Endothelial cell of umbilical vein (primary cell): ENCODE measurements around the gene IL5RA. TPM values are rescaled to one million over a fixed set of nuclear protein-coding genes. Genes with fewer than 3 reads are reported as not detected.

Experiments
- BruUV-seq: library from RNA; stranded (reverse); fragments of 400-500 nt; replicated peaks from 2 replicates; lab custom pipeline; 2021; lab: Mats Ljungman, UMichigan
- CTCF ChIA-PET: fragments of 300-600, 350-600 bp; sonication (Branson Sonifier 250); formaldehyde crosslinking; loops from one replicate; lab custom pipeline; 2021; ENCODE audit warnings: antibody characterized with exemption, inconsistent platforms; lab: Charles Lee
- POLR2A ChIA-PET: fragments of 300-600, 350-600 bp; sonication (Branson Sonifier 250); formaldehyde crosslinking; loops from one replicate; lab custom pipeline; 2021; ENCODE audit warnings: antibody characterized with exemption, inconsistent platforms; lab: Charles Lee
- DNase-seq: peaks from one replicate; pipeline ENCODE4 v3.0.0-alpha.2; 2011; ENCODE audit warnings: low read depth, low spot score
- FAIRE-seq: peaks from 2 replicates; lab custom pipeline; 2011; peaks lifted over from hg19 to GRCh38; lab: Jason Lieb, UNC
- H2AFZ ChIP-seq: 2 replicates; pipeline ENCODE4 v1.6.0; 2012; ENCODE audit warnings: low read depth, low read length, control low read depth, inconsistent platforms
- H3K27ac ChIP-seq: 2 replicates; pipeline ENCODE4 v1.5.1; 2011; ENCODE audit warnings: low read depth, mild to moderate bottlenecking, control low read depth, low read length, moderate library complexity; ENCODE audit not compliant: insufficient read depth
- H3K27me3 ChIP-seq, 2 experiments: 2 replicates each; pipeline versions ENCODE4 v1.6.0 to v1.6.1; 2011; ENCODE audit warnings: low read length in 2 of 2, mixed read lengths in 1 of 2; ENCODE audit not compliant: control insufficient read depth in 2 of 2, insufficient read depth in 2 of 2
- H3K36me3 ChIP-seq, 2 experiments: 2 replicates in 1 of 2; 3 replicates in 1 of 2; pipeline ENCODE4 v1.5.1; 2011; ENCODE audit warnings: low read length in 2 of 2, mild to moderate bottlenecking in 1 of 2, moderate library complexity in 1 of 2; ENCODE audit not compliant: control insufficient read depth in 2 of 2, insufficient read depth in 2 of 2; ENCODE audit errors: extremely low read depth in 1 of 2
- H3K4me1 ChIP-seq: 3 replicates; pipeline ENCODE4 v1.5.1; 2011; ENCODE audit warnings: mild to moderate bottlenecking, low read length; ENCODE audit not compliant: control insufficient read depth, insufficient read depth; ENCODE audit errors: extremely low read depth
- H3K4me2 ChIP-seq: 2 replicates; pipeline ENCODE4 v1.6.1; 2011; ENCODE audit warnings: low read length, control low read depth, mixed read lengths; ENCODE audit not compliant: insufficient read depth
- H3K4me3 ChIP-seq, 3 experiments: fragments of 200-600 bp in 1 of 3; sonication (generic), shearing (Covaris generic) in 1 of 3; replicated peaks in 1 of 3; 2 replicates each; pipeline ENCODE4 v1.5.1; 2011 to 2016; ENCODE audit warnings: control low read depth in 3 of 3, low read length in 3 of 3, mild to moderate bottlenecking in 2 of 3, inconsistent platforms in 1 of 3, low read depth in 1 of 3, moderate library complexity in 1 of 3; ENCODE audit not compliant: insufficient read depth in 1 of 3
- H3K79me2 ChIP-seq: 2 replicates; pipeline ENCODE4 v1.6.0; 2012; ENCODE audit warnings: low read length, inconsistent platforms; ENCODE audit not compliant: control insufficient read depth, insufficient read depth
- H3K9ac ChIP-seq: replicated peaks from 2 replicates; pipeline ENCODE3; 2011; ENCODE audit warnings: low read length, control low read depth; ENCODE audit not compliant: insufficient read depth; ENCODE audit errors: extremely low read depth
- H3K9me1 ChIP-seq: replicated peaks from 3 replicates; pipeline ENCODE4 v1.6.0; 2011; ENCODE audit warnings: mild to moderate bottlenecking, low read length; ENCODE audit not compliant: control insufficient read depth, insufficient read depth; ENCODE audit errors: extremely low read depth
- H3K9me3 ChIP-seq: replicated peaks from 2 replicates; pipeline ENCODE4 v1.5.1; 2012; ENCODE audit warnings: low read length, inconsistent platforms; ENCODE audit not compliant: control insufficient read depth, insufficient read depth
- H4K20me1 ChIP-seq: replicated peaks from 2 replicates; pipeline ENCODE3; 2011; ENCODE audit warnings: mild to moderate bottlenecking, low read length; ENCODE audit not compliant: control insufficient read depth, insufficient read depth; ENCODE audit errors: extremely low read depth
- CTCF ChIP-seq, 2 donors: IDR thresholded peaks; 1 replicate in 1 of 2; 2 replicates in 1 of 2; pipeline ENCODE4 v1.5.1; 2011; ENCODE audit warnings: low read length in 2 of 2, mild to moderate bottlenecking in 2 of 2, moderate library complexity in 2 of 2, control low read depth in 1 of 2, inconsistent platforms in 1 of 2, low read depth in 1 of 2; ENCODE audit not compliant: insufficient read depth in 1 of 2; ENCODE audit errors: extremely low read depth in 1 of 2
- FOS ChIP-seq: IDR thresholded peaks from 2 replicates; pipeline ENCODE4 v1.6.1; 2011; ENCODE audit warnings: mild to moderate bottlenecking, low read length, moderate library complexity, borderline replicate concordance; ENCODE audit not compliant: insufficient read depth
- MYC ChIP-seq: IDR thresholded peaks from one replicate; pipeline ENCODE4 v1.6.1; 2011; ENCODE audit warnings: mild to moderate bottlenecking, low read depth, low read length
- POLR2A ChIP-seq: IDR thresholded peaks from 2 replicates; pipeline ENCODE4 v1.6.1; 2012; ENCODE audit warnings: low read depth, mild to moderate bottlenecking, control low read depth, low read length
- POLR2AphosphoS5 ChIP-seq: IDR thresholded peaks from 2 replicates; pipeline ENCODE4 v1.6.1; 2012; ENCODE audit warnings: low read depth, mild to moderate bottlenecking, control low read depth, low read length, moderate library complexity; ENCODE audit not compliant: insufficient read depth
- dilution Hi-C: fragments of 300-500 bp; cut with MboI; formaldehyde crosslinking; loops from one replicate; pipeline ENCODE4 v1.15.0; 2019; ENCODE audit warnings: low sequenced_read_pairs; ENCODE audit not compliant: extremely low pct_ligation_motif_present
- intact Hi-C: fragments of 100-400 bp; cut with micrococcal nuclease; formaldehyde crosslinking; loops from one replicate; pipeline ENCODE4 v1.10.0; 2022
- polyA plus RNA-seq, 4 experiments: library from polyadenylated mRNA; depleted of rRNA in 3 of 4; stranded (reverse) in 3 of 4; unstranded in 1 of 4; fragments of >200 nt; gene quantifications; 2 replicates each; pipeline versions ENCODE4 v1.2.1 to v1.2.3, GENCODE V29; 2011 to 2012; ENCODE audit warnings: missing spikeins in 1 of 4
- total RNA-seq: library from RNA; stranded (reverse); gene quantifications from 2 replicates; pipeline ENCODE4 v1.2.3, GENCODE V29; 2021

The IL5RA gene
- total and polyA plus RNA-seq, 2 donors (not counting 3 experiments of a cell fraction or from before 2014, with no cell fraction given): not detected

- Histone ChIP-seq H3K27ac (no peak overlapping the region), H2AFZ (no peak overlapping the region), H3K9ac (no peak overlapping the region), H3K4me2 (no peak overlapping the region), H3K9me1 (no peaks in the 10 kb centered on the region), H3K4me1 (peaks cover 9% of the 10 kb centered on the region), H3K79me2 (no peaks in the 10 kb centered on the region), H4K20me1 (peaks cover 3% of the 10 kb centered on the region), H3K4me3 (no peak overlapping the region), H3K27me3 (no peaks in the 10 kb centered on the region), H3K36me3 (peaks cover 10 to 13% of the 10 kb centered on the region in 2 experiments), H3K9me3 (no peaks in the 10 kb centered on the region)
- CTCF ChIA-PET: interaction anchor here (0.8 kb wide), 1 partner anchor 16 kb away, joined by 3 read pairs; no protein-coding TSS in a partner anchor
- no peak for FAIRE-seq
- no peak for DNase-seq
- BruUV-seq: no TSS peak
- POLR2A ChIA-PET: no interaction called here
- intact Hi-C loops: no loop called here
- TF ChIP-seq CTCF (IDR thresholded peaks at IDR 0.05; ENCODE audit: extremely low read depth in 1 of 2, insufficient read depth in 1 of 2, low read depth in 1 of 2, low read length in 2 of 2) (no peak), POLR2AphosphoS5 (no peak), MYC (no peak), FOS (no peak), POLR2A (no peak)
- dilution Hi-C loops: no loop called here
Observed at GRCh38 chr3:3157484-3157883, 47.3 kb upstream of the IL5RA start.
